Mucosa of rectum (tissue), 2 donors: ENCODE data around the gene TRA2B.

Experiments used
- H3K27ac ChIP-seq, 2 donors: one replicate each; pipeline ENCODE4 v1.7.0; 2013; ENCODE audit warnings: inconsistent platforms in 2 of 2, low read depth in 2 of 2, low read length in 2 of 2
- H3K27me3 ChIP-seq, 2 donors: one replicate each; pipeline ENCODE4 v1.7.0; 2013; ENCODE audit warnings: low read length in 2 of 2; ENCODE audit not compliant: control insufficient read depth in 2 of 2, insufficient read depth in 2 of 2
- H3K36me3 ChIP-seq, 2 donors: one replicate each; pipeline ENCODE4 v1.7.0; 2013; ENCODE audit warnings: low read length in 2 of 2; ENCODE audit not compliant: control insufficient read depth in 2 of 2, insufficient read depth in 2 of 2
- H3K4me1 ChIP-seq, 2 donors: one replicate each; pipeline ENCODE4 v1.7.0; 2013; ENCODE audit warnings: low read length in 2 of 2, mild to moderate bottlenecking in 1 of 2; ENCODE audit not compliant: control insufficient read depth in 2 of 2, insufficient read depth in 2 of 2
- H3K4me3 ChIP-seq, 2 donors: one replicate each; pipeline ENCODE4 v1.7.0; 2013; ENCODE audit warnings: low read length in 2 of 2
- H3K9ac ChIP-seq, 2 donors: one replicate each; pipeline ENCODE4 v1.7.0; 2013; ENCODE audit warnings: low read length in 2 of 2, low read depth in 1 of 2, mild to moderate bottlenecking in 1 of 2
- H3K9me3 ChIP-seq, 2 donors: one replicate each; pipeline ENCODE4 v1.7.0; 2013; ENCODE audit warnings: low read length in 2 of 2; ENCODE audit not compliant: control insufficient read depth in 2 of 2
- donor health status: healthy.
- donor health status: Normal muscosa, but diverticular disease.

Gene TRA2B

DNA sequence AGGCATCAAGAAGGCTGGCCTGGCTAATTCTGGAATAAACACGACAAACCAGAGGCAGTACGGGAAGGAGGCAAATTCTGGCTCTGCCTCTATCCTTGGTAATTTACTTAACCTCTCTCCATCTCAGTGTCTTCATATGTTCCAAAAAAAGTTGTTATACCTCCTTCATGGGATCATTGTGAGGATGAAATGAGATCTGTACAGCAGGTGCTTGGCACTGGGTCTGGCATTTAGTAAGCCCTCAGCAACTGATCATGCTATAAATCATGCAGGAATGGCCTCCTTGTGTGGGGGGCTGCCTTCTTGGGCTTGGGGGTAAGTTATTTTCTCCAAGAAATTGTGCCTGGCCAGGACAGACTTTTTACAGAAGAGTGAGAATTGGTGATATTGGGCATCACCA lies 38.3 kb upstream of the TRA2B start:
- H3K27ac ChIP-seq = no peak overlapping the region

DNA sequence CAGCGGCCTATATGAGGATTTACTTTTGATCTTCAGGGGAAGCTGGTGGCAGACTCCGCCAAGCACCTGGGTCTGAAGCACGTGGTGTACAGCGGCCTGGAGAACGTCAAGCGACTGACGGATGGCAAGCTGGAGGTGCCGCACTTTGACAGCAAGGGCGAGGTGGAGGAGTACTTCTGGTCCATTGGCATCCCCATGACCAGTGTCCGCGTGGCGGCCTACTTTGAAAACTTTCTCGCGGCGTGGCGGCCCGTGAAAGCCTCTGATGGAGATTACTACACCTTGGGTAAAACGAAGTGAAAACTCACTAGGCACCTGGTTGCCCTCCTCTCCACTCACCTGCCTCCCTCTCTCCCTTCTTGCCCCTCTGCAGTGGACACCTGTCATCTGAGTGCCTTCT lies 33.8 kb upstream of the TRA2B start:
- Histone ChIP-seq H3K4me1 (no peaks in the 10 kb centered on the region), H3K27ac (no peak overlapping the region), H3K27me3 (no peaks in the 10 kb centered on the region), H3K4me3 (no peak overlapping the region), H3K36me3 (peaks cover 0 to 20% of the 10 kb centered on the region in 2 donors), H3K9ac (no peak overlapping the region), H3K9me3 (no peaks in the 10 kb centered on the region)

More for the DNA sequence above, 38.3 kb upstream of the TRA2B start:
- Histone ChIP-seq H3K4me3 (no peak overlapping the region), H3K36me3 (peaks cover 0 to 16% of the 10 kb centered on the region in 2 donors), H3K27me3 (no peaks in the 10 kb centered on the region), H3K4me1 (no peaks in the 10 kb centered on the region), H3K9me3 (no peaks in the 10 kb centered on the region), H3K9ac (no peak overlapping the region)

DNA sequence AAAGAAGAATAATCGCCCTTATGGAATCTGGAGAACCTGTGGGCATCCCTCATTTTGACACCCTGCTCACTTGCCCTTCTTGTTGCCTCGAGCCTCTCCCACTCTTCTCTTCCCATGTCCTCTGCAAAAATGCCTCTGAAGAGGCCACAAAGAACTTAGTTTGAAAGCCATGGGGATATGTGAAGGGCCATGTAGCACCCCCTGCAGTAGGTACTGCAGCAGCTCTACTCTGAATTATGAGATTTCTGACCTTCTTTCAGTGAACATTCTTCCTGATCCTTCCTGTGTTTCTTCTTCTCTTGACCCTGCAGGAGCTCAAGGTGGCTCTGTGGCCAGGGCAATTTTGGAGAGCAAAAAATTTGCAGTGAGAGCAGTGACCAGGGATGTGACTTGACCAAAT lies 30.4 kb upstream of the TRA2B start:
- H3K9me3 ChIP-seq = no peaks in the 10 kb centered on the region
- no peaks in the 10 kb centered on the region for H3K27me3 ChIP-seq
- no peak overlapping the region for H3K9ac ChIP-seq
- no peak overlapping the region for H3K27ac ChIP-seq
- peaks cover 0 to 9% of the 10 kb centered on the region in 2 donors for H3K36me3 ChIP-seq
- no peak overlapping the region for H3K4me3 ChIP-seq
- H3K4me1 ChIP-seq = no peaks in the 10 kb centered on the region

DNA sequence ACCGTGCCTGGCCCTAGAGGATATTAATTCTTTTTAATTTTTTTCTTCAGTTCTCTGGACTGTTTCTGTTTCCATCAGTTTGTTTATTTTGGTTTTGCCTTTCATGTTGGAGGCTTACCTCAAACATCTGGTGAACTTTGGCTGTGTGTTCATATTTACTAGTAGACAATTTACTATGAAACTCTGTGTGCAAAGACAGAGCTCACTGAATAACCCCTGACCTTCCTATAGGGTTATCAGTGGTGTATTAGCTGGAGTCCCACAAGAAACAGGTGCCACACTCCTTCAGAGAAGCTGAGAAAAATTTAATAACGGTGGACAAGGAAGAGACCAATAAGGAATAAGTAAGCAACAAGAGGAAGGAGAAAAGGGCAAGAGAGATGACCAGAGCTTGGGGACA lies 28.8 kb upstream of the TRA2B start:
- Histone ChIP-seq H3K27me3 (no peaks in the 10 kb centered on the region), H3K4me1 (peaks cover 0 to under 1% of the 10 kb centered on the region in 2 donors), H3K4me3 (no peak overlapping the region), H3K36me3 (peaks cover 0 to 7% of the 10 kb centered on the region in 2 donors), H3K9me3 (no peaks in the 10 kb centered on the region), H3K27ac (no peak overlapping the region), H3K9ac (no peak overlapping the region)

DNA sequence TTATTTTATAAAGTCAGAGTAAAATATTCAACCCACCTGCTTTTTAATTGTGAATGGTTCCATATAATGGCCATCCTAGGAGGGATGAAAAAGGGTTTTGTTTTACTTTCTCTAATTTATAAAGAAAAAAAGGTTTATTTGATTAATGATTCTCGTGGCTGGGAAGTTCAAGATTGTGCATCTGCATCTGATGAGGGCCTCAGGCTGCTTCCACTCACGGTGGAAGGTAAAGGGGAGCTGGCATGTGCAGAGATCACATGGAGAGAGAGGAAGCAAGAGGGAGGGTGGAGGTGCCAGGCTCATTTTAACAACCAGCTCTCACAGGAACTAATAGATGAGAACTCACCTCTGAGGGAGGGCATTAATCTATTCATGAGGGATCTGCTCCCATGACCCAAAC lies 27.7 kb upstream of the TRA2B start:
- no peaks in the 10 kb centered on the region for H3K36me3 ChIP-seq
- peaks cover 6 to 9% of the 10 kb centered on the region in 2 donors for H3K4me1 ChIP-seq
- no peak overlapping the region for H3K27ac ChIP-seq
- H3K9me3 ChIP-seq = no peaks in the 10 kb centered on the region
- H3K4me3 ChIP-seq = no peak overlapping the region
- H3K9ac ChIP-seq = no peak overlapping the region
- no peaks in the 10 kb centered on the region for H3K27me3 ChIP-seq

DNA sequence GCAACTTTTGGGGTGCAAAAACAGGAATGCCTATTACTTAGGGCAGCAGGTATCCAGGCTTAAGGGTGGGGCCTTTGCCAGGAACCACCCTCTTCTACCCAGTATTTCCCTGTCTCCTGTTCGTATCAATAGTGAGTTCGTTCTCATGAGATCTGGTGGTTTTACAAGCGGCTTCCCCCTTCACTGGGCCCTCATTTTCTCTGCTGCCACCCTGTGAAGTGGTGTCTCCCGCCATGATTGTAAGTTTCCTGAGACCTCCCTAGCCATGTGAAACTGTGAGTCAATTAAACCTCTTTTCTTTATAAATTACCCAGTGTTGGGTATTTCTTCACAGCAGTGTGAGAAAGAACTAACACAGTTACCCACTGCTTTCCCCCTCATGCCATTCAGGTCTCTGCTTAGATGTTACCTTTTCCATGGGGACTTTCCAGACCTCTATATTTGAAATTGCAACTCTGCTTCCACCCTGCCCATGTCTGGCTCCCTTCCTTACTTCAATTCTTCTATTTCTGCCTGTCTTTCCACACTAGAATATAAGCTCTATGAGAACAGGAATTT lies 23.9 kb upstream of the TRA2B start:
- Histone ChIP-seq H3K4me1 (peaks cover 9 to 31% of the 10 kb centered on the region in 2 donors), H3K9me3 (no peaks in the 10 kb centered on the region), H3K9ac (no peak overlapping the region), H3K36me3 (no peaks in the 10 kb centered on the region), H3K4me3 (no peak overlapping the region), H3K27ac (peak overlapping the region in 1 of 2 donors; percentile 86), H3K27me3 (no peaks in the 10 kb centered on the region)

DNA sequence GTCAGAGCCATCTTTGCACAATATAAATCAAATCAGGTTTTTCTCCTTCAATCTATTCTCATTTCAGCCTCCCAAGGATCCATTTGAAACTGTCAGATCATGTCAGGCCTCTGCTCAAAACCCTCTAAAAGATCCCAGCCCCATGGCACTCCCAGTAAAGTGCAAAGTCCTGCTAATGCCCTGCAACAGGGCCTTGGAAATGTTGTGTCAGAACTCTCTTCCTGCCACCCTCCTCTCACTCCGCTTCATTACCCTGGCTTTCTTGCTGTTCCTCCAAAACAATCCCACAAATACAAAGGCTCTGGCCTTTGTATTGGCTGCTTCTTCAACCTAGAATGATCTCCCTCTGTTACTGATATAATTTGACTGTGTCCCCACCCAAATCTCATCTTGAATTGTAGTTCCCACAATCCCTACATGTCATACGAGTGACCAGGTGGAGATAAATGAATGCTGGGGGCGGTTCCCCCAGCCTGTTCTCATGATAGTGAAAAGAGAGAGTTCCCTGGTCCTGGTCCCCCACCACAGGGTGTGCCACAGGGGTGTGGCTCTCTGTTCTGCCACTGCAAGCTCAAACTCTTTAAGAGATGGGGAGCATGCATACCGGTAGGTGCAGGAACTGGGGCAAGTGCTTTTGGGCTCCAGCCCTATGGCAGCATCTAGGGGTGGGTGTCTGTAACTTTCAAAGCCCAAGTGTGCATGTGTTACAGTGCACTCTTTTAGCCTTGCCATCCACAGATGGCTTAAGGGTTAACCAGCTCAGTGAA lies 22.9 kb upstream of the TRA2B start:
- Histone ChIP-seq H3K36me3 (no peaks in the 10 kb centered on the region), H3K4me3 (peak overlapping the region; percentile 54 to 68), H3K27ac (peak overlapping the region; percentile 84 to 86), H3K4me1 (peaks cover 14 to 39% of the 10 kb centered on the region in 2 donors), H3K27me3 (no peaks in the 10 kb centered on the region), H3K9ac (peak overlapping the region in 1 of 2 donors; percentile 57), H3K9me3 (no peaks in the 10 kb centered on the region)

DNA sequence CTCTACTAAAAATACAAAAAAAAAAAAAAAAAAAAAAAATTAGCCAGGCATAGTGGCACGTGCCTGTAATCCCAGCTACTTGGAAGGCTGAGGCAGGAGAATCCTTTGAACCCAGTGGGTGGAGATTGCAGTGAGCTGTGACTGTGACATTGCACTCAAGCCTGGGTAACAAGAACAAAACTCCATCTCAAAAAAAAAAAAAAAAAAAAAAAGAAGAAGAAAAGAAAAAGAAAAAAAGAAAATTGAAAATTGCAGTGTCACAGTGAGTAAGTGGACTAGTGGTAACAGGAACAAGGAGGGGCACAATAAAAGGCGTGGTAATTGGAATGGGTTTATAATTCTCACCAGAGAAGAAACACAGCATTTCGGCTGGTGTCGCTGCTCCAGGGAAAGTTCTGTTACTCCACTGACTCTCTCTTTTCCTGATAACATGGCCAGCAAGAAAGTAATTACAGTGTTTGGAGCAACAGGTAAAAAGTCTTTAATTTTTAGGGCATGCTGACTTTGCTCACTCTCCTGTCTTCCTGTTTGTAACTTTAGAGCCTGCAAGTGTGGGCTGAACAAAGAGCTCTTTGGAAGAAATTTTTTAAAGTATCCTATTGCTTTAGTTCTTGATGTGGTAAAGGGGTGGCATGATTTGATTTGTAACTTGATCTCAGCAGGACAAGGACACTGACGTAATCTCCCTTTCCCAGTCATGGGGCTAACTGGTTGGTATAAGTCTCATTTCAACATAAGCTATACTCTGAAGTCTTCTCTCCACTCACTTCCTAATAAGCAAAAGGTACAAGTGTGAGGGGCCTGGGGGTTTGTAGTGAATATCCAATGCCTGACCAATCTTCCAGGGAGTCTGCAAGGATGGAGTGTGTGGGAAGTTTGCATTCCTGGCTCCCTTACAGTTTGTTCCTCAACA lies 22.1 kb upstream of the TRA2B start:
- Histone ChIP-seq H3K9ac (peak overlapping the region; percentile 52 to 57), H3K9me3 (no peaks in the 10 kb centered on the region), H3K4me1 (peaks cover 18 to 47% of the 10 kb centered on the region in 2 donors), H3K36me3 (no peaks in the 10 kb centered on the region), H3K27ac (peak overlapping the region; percentile 84 to 86), H3K4me3 (peak overlapping the region; percentile 54 to 68), H3K27me3 (no peaks in the 10 kb centered on the region)

DNA sequence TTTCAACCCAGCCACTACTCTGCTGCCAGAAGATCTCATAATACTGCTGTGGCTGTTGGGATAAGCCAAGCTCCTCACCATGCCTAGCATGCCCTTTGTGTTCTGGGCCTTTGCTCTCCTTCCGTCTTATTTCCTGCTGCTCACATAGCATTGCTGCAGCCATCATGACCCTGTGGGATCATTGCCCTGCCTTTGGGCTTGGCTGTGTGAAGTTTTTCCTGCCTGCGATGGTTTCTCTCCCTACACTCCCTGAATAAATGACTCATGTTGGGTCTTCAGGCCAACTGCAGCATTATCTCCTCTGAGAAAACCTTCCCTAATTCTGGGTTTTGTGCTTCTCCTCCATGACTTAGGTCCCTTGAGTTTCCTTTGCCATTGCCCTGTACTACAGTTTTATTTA lies 20.8 kb upstream of the TRA2B start:
- no peak overlapping the region for H3K4me3 ChIP-seq
- H3K27ac ChIP-seq = peak overlapping the region; percentile 54 to 57
- no peaks in the 10 kb centered on the region for H3K27me3 ChIP-seq
- peaks cover 18 to 52% of the 10 kb centered on the region in 2 donors for H3K4me1 ChIP-seq
- no peak overlapping the region for H3K9ac ChIP-seq
- no peaks in the 10 kb centered on the region for H3K9me3 ChIP-seq
- no peaks in the 10 kb centered on the region for H3K36me3 ChIP-seq

DNA sequence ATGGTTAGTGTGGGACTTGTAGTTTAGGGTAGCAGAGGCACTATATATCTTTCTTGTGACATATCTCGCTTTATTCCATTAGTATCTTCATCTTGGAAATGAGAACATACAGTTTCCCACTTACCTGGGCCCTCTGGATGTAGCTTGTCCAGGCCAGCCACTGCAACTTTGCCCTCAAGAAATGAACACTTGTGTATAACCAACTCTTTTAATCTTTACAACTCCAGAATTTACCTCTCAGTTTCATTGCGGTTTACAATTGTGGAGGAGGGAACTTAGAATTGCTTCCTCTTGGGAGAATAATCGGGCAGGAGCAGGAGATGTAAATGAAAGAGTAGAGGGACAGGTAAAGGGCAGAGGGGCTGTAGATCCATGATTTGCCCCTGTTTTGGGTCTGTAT lies 18.4 kb upstream of the TRA2B start:
- no peaks in the 10 kb centered on the region for H3K9me3 ChIP-seq
- H3K27ac ChIP-seq = peak overlapping the region; percentile 52 to 82
- no peak overlapping the region for H3K4me3 ChIP-seq
- H3K4me1 ChIP-seq = peaks cover 26 to 57% of the 10 kb centered on the region in 2 donors
- no peaks in the 10 kb centered on the region for H3K27me3 ChIP-seq
- peak overlapping the region in 1 of 2 donors; percentile 31 for H3K9ac ChIP-seq
- no peaks in the 10 kb centered on the region for H3K36me3 ChIP-seq
